Left ventricle myocardium inferior (tissue), 1 donor: ENCODE results near the gene CENPO. TPM values are rescaled to one million over a fixed set of nuclear protein-coding genes. Genes with fewer than 3 reads are reported as not detected.

ENCODE experiments used
- DNase-seq: peaks from one replicate; pipeline ENCODE4 v3.0.0-alpha.2; 2020
- H3K27ac ChIP-seq: fragments of 200-600 bp; replicated peaks from 2 replicates; pipeline ENCODE4 v1.8.0; 2021
- H3K27me3 ChIP-seq: fragments of 200-600 bp; 2 replicates; pipeline ENCODE4 v1.8.0; 2021; ENCODE audit warnings: low read depth
- H3K36me3 ChIP-seq: fragments of 200-600 bp; 2 replicates; pipeline ENCODE4 v1.8.0; 2021
- H3K4me1 ChIP-seq: fragments of 200-600 bp; 2 replicates; pipeline ENCODE4 v1.8.0; 2021
- H3K4me3 ChIP-seq: fragments of 200-600 bp; 2 replicates; pipeline ENCODE4 v1.8.0; 2021; ENCODE audit warnings: mild to moderate bottlenecking, moderate library complexity
- H3K9me3 ChIP-seq: fragments of 200-600 bp; replicated peaks from 2 replicates; pipeline ENCODE4 v1.8.0; 2021
- intact Hi-C: fragments of 100-400 bp; cut with micrococcal nuclease; formaldehyde crosslinking; loops from one replicate; pipeline ENCODE4 v1.11.0; 2022
- total RNA-seq: library from RNA; stranded (reverse); fragmentation: NEBNext Ultra II Directional; extraction: Animal tissue kit (Norgen Biotek cat#: 25700); gene quantifications from one replicate; pipeline ENCODE4 v1.2.1, GENCODE V29; 2021
- TF ChIP-seq, protein P1 (sequence below): fragments of 200-600 bp; IDR thresholded peaks from 2 replicates; pipeline ENCODE4 v1.8.0; 2021; ENCODE audit warnings: antibody characterized with exemption, mild to moderate bottlenecking, borderline replicate concordance
- donor health status: DM: no; HTN: yes; CAD: no; lungs with severe emphysema.

CENPO gene
- total RNA-seq, 1 donor from 2014 or later: 2.2 TPM

- no peak overlapping the region for H3K27ac ChIP-seq
- intact Hi-C loops: no loop called here
- DNase-seq: no peak
- H3K4me3 ChIP-seq: no peak overlapping the region
- TF ChIP-seq, protein P1, sequence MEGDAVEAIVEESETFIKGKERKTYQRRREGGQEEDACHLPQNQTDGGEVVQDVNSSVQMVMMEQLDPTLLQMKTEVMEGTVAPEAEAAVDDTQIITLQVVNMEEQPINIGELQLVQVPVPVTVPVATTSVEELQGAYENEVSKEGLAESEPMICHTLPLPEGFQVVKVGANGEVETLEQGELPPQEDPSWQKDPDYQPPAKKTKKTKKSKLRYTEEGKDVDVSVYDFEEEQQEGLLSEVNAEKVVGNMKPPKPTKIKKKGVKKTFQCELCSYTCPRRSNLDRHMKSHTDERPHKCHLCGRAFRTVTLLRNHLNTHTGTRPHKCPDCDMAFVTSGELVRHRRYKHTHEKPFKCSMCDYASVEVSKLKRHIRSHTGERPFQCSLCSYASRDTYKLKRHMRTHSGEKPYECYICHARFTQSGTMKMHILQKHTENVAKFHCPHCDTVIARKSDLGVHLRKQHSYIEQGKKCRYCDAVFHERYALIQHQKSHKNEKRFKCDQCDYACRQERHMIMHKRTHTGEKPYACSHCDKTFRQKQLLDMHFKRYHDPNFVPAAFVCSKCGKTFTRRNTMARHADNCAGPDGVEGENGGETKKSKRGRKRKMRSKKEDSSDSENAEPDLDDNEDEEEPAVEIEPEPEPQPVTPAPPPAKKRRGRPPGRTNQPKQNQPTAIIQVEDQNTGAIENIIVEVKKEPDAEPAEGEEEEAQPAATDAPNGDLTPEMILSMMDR: no peak
- no peaks in the 10 kb centered on the region for H3K9me3 ChIP-seq
- H3K36me3 ChIP-seq: peaks cover 38% of the 10 kb centered on the region
- H3K4me1 ChIP-seq: peaks cover 5% of the 10 kb centered on the region
- H3K27me3 ChIP-seq: no peaks in the 10 kb centered on the region
Observed at GRCh38 chr2:24749069-24749691, 44.0 kb upstream of the CENPO start.

DNA sequence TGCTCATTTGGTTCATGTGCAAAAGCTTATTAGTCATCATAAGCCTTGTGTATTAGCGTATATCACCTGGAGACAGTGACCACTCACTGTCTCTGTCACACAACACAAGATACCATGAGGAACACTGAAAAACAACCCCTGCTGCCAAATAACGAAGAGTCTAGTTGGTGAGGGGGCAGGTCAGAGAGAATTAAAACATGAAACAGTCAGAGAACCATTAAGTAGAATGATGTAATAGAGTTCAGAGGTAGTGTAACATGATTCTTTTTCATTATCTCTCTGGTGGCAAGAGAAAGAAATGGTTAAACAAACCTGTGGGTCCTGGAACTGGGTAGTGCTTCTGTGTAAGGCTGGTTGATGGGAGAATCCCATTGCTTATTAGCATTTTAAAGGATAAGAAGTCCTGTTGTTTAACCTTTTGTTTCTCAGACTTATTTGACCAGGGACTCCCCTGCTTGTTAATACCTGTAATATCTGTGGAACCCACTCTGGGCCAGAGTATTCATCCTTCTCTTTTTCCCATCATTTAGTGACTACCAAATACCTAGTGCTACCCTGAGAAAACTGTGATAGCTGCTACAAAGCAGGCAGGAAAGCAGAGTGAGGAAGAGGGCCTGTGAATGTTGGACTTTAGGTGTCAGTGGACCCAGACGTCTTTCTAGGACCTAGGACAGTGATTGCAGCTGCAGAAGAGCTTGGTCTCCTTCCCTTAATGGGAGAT, 38.1 kb upstream of the CENPO start:
- Histone ChIP-seq H3K9me3 (no peaks in the 10 kb centered on the region), H3K27ac (no peak overlapping the region), H3K4me1 (no peaks in the 10 kb centered on the region), H3K27me3 (no peaks in the 10 kb centered on the region), H3K4me3 (no peak overlapping the region), H3K36me3 (peaks cover 85% of the 10 kb centered on the region)
- TF ChIP-seq, protein P1: no peak
- intact Hi-C loops: no loop called here
- no peak for DNase-seq

DNA sequence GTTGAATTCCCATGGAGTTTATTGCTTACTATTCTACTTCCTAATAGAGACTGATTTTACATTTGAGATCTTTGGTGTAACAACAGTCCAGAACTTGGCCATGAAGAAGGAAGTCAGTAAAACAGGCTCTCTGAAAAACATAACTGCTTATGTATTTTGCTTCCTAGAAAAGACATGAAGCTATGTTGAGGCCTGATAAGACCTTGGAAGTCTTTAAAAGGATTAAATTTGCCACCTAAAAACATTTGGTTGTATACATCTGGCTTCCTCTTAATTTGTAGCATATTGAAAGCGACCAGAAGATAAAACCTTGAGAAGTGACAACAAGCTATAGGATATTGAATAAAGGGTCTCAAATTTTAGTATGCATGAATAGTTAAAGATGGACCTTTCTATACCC, 36.4 kb upstream of the CENPO start:
- DNase-seq: no peak
- TF ChIP-seq, protein P1: no peak
- Histone ChIP-seq H3K27ac (no peak overlapping the region), H3K36me3 (peaks cover 91% of the 10 kb centered on the region), H3K4me3 (no peak overlapping the region), H3K9me3 (no peaks in the 10 kb centered on the region), H3K4me1 (peaks cover 1% of the 10 kb centered on the region), H3K27me3 (no peaks in the 10 kb centered on the region)
- intact Hi-C loops: no loop called here

GRCh38 chr2:24761866-24762265, 31.4 kb upstream of the CENPO start:
- Histone ChIP-seq H3K36me3 (peaks cover 70% of the 10 kb centered on the region), H3K4me1 (peaks cover 8% of the 10 kb centered on the region), H3K9me3 (no peaks in the 10 kb centered on the region), H3K4me3 (no peak overlapping the region), H3K27me3 (no peaks in the 10 kb centered on the region), H3K27ac (no peak overlapping the region)
- DNase-seq: no peak
- TF ChIP-seq, protein P1: no peak
- intact Hi-C loops: no loop called here

GRCh38 chr2:24762518-24762917, 30.7 kb upstream of the CENPO start:
- no peak for DNase-seq
- peaks cover 63% of the 10 kb centered on the region for H3K36me3 ChIP-seq
- no peak overlapping the region for H3K27ac ChIP-seq
- peaks cover 9% of the 10 kb centered on the region for H3K4me1 ChIP-seq
- no peak overlapping the region for H3K4me3 ChIP-seq
- H3K9me3 ChIP-seq: no peaks in the 10 kb centered on the region
- no peaks in the 10 kb centered on the region for H3K27me3 ChIP-seq
- TF ChIP-seq, protein P1: no peak
- intact Hi-C loops: no loop called here
